ENCODE measurements around the gene PCNX3. TPM values are rescaled to one million over a fixed set of nuclear protein-coding genes. Genes with fewer than 3 reads are reported as not detected.

Gene PCNX3
- total RNA-seq, 3 donors from 2014 or later, result 42.5 to 53.4 (median 47.5) TPM

- peaks cover 63% of the 10 kb centered on the region for H3K4me1 ChIP-seq (ENCODE audit: low read depth)
- intact Hi-C loops (cut with DNase I, micrococcal nuclease), result no loop called here
- DNase-seq, result peak; percentile 96
- H3K9me3 ChIP-seq, result no peaks in the 10 kb centered on the region
- peak within 1 kb of the TSS; percentile 54 for H3K4me3 ChIP-seq
- TF ChIP-seq, protein P1, sequence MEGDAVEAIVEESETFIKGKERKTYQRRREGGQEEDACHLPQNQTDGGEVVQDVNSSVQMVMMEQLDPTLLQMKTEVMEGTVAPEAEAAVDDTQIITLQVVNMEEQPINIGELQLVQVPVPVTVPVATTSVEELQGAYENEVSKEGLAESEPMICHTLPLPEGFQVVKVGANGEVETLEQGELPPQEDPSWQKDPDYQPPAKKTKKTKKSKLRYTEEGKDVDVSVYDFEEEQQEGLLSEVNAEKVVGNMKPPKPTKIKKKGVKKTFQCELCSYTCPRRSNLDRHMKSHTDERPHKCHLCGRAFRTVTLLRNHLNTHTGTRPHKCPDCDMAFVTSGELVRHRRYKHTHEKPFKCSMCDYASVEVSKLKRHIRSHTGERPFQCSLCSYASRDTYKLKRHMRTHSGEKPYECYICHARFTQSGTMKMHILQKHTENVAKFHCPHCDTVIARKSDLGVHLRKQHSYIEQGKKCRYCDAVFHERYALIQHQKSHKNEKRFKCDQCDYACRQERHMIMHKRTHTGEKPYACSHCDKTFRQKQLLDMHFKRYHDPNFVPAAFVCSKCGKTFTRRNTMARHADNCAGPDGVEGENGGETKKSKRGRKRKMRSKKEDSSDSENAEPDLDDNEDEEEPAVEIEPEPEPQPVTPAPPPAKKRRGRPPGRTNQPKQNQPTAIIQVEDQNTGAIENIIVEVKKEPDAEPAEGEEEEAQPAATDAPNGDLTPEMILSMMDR (IDR thresholded peaks at IDR 0.05), result no peak
- ATAC-seq, result peak; percentile 40
- H3K36me3 ChIP-seq (ENCODE audit: low read depth), result no peaks in the 10 kb centered on the region
Measured at GRCh38 chr11:65572356-65573051, 43.1 kb upstream of the PCNX3 start, which contains the start of gene FAM89B. FAM89B (plus strand) TSS chr11:65572538; CDS start chr11:65572670, 132 bp downstream.

GRCh38 chr11:65573391-65574079, 42.0 kb upstream of the PCNX3 start:
- H3K36me3 ChIP-seq (ENCODE audit: low read depth), result no peaks in the 10 kb centered on the region
- ATAC-seq (no peak), DNase-seq (peak; percentile 54 to 77 (median 66))
- no peak overlapping the region for H3K4me3 ChIP-seq
- intact Hi-C loops (cut with DNase I, micrococcal nuclease), result no loop called here
- no peaks in the 10 kb centered on the region for H3K9me3 ChIP-seq
- TF ChIP-seq, protein P1 (IDR thresholded peaks at IDR 0.05), result no peak
- peaks cover 68% of the 10 kb centered on the region for H3K4me1 ChIP-seq (ENCODE audit: low read depth)

GRCh38 chr11:65574109-65574810, 41.3 kb upstream of the PCNX3 start:
- ATAC-seq (peak; percentile 57), DNase-seq (peak; percentile 85 to 96 (median 92))
- Histone ChIP-seq H3K36me3 (ENCODE audit: low read depth) (no peaks in the 10 kb centered on the region), H3K4me1 (ENCODE audit: low read depth) (peaks cover 64% of the 10 kb centered on the region), H3K4me3 (peak overlapping the region; percentile 27), H3K9me3 (no peaks in the 10 kb centered on the region)
- TF ChIP-seq, protein P1 (IDR thresholded peaks at IDR 0.05), result peak; percentile 99
- intact Hi-C loops (cut with DNase I, micrococcal nuclease), result no loop called here

GRCh38 chr11:65574811-65575567, 40.6 kb upstream of the PCNX3 start:
- Histone ChIP-seq H3K36me3 (ENCODE audit: low read depth) (no peaks in the 10 kb centered on the region), H3K4me1 (ENCODE audit: low read depth) (peaks cover 63% of the 10 kb centered on the region), H3K4me3 (peak overlapping the region; percentile 27), H3K9me3 (no peaks in the 10 kb centered on the region)
- TF ChIP-seq, protein P1 (IDR thresholded peaks at IDR 0.05), result no peak
- intact Hi-C loops (cut with DNase I, micrococcal nuclease), result no loop called here
- ATAC-seq, result peak; percentile 7
- DNase-seq, result peak; percentile 59 to 74 (median 71)
